HG02759 (cell line): Measurements from ENCODE around the gene NSUN7.
A peak's percentile ranks its signal among the peaks of the same experiment; 100 is the strongest.

Source experiments
- ATAC-seq: cut with Tn5 transposase; IDR thresholded peaks from one replicate; pipeline ENCODE4 v1.9.1; 2021; ENCODE audit warnings: mild to moderate bottlenecking, moderate library complexity; ENCODE audit not compliant: unreplicated experiment

Gene NSUN7

DNA sequence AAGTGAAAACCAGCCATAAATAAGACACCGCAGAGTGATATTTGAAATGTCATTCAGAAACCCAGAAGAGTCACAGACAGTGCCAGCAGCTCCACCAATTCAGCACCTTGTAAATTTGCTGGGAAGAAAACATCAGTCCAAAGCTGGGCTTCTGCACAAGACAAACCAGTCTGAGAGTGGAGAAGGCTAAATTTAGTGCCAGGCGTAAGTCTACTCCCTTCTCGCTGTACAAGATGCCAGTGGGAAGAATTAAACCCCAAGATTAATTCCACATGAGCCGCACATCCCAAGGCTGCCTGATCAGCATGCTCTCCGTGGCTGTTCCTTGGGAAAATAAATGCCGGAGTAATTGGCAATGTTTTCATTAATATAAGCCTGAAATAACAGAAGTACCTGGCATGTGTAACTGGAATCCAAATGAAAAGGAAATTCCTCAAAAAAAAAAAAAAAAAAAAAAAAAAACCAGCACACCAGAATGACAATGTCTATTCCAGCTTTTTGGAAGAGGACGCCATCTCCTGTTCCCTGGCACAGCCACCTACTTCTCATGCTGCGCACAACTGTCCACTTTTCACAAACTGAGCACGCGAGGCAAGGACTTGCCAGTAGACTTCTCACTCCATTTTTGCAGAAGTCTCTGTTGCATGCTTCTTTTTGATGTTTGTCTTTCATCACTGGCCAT is 95.5 kb downstream of the NSUN7 start:
- no peak for ATAC-seq

DNA sequence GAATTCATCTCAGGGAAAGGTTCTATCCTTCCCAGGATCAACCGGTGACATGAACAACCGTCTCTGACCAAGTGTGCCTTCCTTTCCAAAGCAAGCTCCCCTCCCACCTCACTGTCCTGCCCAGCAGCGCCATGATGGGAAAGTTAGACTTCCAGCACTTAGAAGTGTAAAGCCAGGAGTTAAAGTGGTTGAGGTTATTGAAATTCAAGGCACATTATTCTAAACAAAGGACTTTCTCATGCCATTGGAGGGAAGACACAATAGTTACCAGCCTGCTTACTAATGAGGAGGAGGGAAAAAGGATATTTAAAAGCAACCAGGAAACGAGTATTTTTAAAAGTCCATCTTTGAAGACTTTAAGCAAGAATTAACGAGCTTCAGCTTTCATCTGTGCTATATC is 96.8 kb downstream of the NSUN7 start:
- ATAC-seq, result no peak

DNA sequence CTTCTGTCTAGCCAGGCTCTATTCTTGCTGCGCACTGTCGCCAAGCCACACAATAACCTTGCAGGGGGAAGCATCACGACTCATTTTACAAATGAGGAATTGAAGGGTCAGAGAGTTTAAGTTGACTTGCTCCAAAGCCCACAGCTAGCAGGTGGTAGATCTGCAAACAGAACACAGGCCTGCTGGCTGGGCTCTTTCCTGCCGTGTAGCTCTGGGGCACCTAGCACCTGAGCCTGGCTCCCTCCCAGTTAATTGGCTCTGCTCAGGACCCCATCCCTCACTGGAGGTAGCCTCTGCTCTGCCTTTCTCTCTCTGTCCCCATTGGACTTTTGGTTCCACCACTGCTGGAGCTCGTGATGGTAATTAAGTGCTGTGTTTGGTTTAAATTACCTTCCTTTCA is 98.5 kb downstream of the NSUN7 start:
- ATAC-seq, result no peak

DNA sequence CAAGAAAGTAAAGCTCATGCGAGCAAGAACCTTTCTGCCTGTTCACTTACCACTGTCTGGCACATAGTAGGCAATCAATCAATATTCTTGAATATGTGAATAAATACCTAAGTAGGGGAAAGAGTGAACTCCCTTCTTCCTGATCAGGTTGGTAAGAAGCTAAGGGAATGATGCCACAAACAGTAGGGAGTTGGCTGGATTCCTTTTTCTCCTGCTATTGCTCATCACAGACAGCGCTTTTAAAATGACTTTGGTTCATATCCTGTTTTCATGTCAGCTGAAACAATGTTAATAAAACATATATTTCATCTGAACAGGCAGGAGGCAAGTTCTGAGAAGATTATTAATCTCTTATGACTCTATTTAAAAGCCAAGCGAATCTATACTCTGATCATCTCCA is 99.2 kb downstream of the NSUN7 start:
- ATAC-seq, result no peak

DNA sequence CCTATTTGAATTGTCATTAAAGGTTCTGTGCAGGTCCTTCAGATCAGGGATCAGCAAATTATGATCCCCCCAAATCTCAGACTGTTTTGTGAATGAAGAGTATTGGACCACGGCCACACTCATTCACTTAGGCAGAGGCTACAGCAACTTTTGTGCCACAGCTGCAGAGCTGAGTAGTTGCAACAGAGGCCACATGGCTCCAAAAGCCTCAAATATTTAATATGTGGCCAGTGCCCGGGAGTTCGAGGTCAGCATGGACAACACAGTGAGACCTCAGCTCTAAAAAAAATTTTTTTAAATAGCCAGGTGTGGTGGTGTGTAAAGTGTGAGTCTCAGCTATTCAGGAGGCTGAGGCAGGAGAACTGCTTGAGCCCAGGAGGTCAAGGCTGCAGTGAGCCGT is 100.7 kb downstream of the NSUN7 start:
- no peak for ATAC-seq

DNA sequence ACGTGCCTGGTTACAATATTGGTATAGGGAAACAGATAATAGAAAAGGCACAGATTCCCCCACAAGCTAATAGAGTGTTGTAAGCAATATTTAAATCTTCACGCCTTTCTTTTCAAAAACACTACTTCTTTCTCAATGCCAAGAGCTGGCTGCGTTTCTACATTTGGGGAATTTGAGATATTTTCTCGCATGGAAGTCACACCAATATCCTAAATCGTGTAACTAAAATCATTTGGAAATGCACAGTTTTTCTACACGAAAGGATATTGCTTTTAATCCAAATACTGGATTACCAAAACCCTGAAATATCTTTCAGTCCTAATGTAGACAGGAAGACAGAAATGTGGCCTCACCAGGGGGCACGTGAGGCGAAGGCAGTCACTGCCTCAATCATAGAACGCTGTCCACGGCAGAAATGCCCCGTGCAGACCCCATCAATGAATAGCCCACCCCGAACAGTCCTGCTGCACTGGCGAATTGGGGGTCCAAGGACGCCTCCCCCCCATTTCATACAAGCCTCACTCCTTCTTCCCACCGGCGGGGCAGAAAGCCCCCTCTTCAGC is 106.6 kb downstream of the NSUN7 start:
- ATAC-seq, result no peak

DNA sequence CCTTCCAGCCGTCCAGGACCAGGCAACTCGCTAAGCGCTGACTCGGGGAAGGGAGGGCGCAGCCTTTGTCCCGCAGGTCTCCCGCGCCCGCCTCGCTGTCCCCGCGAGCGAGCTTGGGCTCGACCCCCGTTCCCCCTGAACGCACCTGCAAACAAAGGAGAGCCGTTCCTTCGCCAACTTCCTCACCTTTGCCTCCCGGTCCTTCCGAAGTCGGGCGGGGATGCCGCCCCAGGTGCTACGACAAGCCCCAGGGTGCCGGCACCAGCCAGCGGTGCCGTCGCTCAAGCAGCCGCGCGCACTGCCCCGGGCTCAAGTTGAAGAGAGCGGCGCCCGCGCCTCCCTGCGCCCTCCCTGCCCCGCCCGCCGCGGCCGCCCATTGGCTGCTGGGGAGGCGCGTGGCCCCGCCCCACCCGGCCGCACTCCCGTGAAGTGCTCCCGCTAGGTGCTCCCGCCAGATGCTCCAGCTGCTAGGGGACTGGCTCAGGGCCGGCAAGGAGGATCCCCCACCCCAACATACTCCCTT is 107.1 kb downstream of the NSUN7 start:
- ATAC-seq, result peak; percentile 99

DNA sequence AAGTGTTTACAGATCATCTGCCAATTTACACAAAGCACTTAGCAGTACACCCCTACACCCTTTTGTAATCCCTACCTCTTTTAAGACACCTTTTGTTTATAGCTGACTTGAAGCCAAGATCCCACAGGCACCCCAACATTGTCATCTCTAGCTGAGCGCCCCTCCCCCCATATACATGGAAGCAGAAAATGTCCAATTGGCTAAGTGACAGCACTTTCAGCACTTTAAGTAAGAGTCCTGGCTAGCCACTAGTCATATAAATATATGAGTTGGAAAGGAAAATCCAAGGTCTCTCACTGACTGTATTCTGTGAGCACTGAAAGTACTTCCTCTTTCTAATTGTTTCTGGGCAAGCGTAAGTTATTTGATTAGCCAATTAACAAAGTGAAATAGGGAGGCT is 108.2 kb downstream of the NSUN7 start:
- no peak for ATAC-seq

DNA sequence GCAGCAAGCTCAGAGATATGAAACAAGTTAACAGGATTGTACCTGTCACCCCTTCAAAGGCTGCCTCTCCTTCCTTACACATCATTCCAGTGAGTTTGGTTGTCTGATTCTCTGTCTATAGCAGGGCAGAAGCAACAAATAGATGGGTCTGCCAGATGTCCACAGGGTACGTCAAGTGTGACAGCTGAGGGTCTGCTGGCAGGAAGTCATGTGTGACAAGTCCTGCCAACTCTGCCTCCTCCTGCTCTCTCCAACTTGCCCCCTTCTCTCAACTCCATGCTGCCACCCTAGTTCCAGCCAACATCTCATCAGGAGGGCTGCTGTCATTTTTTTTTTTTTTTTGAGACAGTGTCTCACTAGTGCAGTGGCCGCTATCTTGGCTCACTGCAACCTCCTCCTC is 109.2 kb downstream of the NSUN7 start:
- ATAC-seq, result no peak
